Stimulated activated naive CD8-positive, alpha-beta T cell treated with anti-CD3 and anti-CD28 coated beads, Interleukin-15, Interleukin-2, amounts not matched to agents 100 ng/mL and 50 ng/mL, for 24 hours (primary cell): ENCODE results near the gene LCORL.
A peak's percentile ranks its signal among the peaks of the same experiment; 100 is the strongest.

ENCODE experiments used
- H3K27ac Mint-ChIP-seq: one replicate; pipeline ENCODE4 v1.8.0; 2021; ENCODE audit warnings: mild to moderate bottlenecking, mixed read lengths
- H3K27me3 Mint-ChIP-seq: one replicate; pipeline ENCODE4 v1.8.0; 2021; ENCODE audit warnings: mixed read lengths
- H3K36me3 Mint-ChIP-seq: one replicate; pipeline ENCODE4 v1.8.0; 2021; ENCODE audit warnings: low read depth, mixed read lengths
- H3K4me1 Mint-ChIP-seq: one replicate; pipeline ENCODE4 v1.8.0; 2021; ENCODE audit warnings: low read depth, mixed read lengths
- H3K4me3 Mint-ChIP-seq: one replicate; pipeline ENCODE4 v1.8.0; 2021; ENCODE audit warnings: mild to moderate bottlenecking, mixed read lengths
- H3K9me3 Mint-ChIP-seq: one replicate; pipeline ENCODE4 v1.8.0; 2021; ENCODE audit warnings: mixed read lengths

The LCORL gene

GRCh38 chr4:17812801-17813200 is 208.8 kb downstream of the LCORL start:
- H3K27me3 Mint-ChIP-seq, result no peaks in the 10 kb centered on the region
- no peaks in the 10 kb centered on the region for H3K9me3 Mint-ChIP-seq
- peaks cover 57% of the 10 kb centered on the region for H3K36me3 Mint-ChIP-seq
- H3K27ac Mint-ChIP-seq, result no peak overlapping the region
- H3K4me3 Mint-ChIP-seq, result peak overlapping the region; percentile 98
- H3K4me1 Mint-ChIP-seq, result peaks cover 44% of the 10 kb centered on the region

- Mint-ChIP-seq H3K9me3 (no peaks in the 10 kb centered on the region), H3K4me3 (peak overlapping the region; percentile 98), H3K4me1 (peaks cover 44% of the 10 kb centered on the region), H3K27me3 (no peaks in the 10 kb centered on the region), H3K27ac (peak overlapping the region; percentile 3), H3K36me3 (peaks cover 57% of the 10 kb centered on the region)
Measured at GRCh38 chr4:17812125-17812524, 209.4 kb downstream of the LCORL start.

DNA sequence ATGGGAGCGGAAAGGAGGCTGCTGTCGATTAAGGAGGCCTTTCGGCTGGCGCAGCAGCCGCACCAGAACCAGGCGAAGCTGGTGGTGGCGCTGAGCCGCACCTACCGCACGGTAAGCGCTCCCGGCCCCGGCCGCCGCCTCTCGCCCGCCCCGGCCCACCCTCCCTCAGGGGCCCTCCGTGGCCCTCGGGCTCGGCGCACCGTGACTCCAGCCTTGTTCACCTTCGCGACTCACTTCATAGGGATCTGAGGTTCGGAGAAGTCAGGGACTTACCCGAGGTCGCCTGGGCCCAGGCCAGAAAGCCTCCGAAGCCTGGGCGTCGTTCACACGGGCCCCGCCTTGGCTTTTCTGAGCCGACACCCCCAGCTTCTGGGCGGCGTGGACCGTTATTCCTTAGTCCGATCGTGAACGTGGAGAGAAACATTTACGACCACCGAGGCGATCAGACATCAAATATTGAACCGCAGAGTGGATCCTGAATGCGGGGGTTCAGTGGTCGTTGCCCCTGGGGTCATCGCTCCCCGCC is 210.4 kb downstream of the LCORL start:
- H3K4me1 Mint-ChIP-seq, result peaks cover 52% of the 10 kb centered on the region
- H3K9me3 Mint-ChIP-seq, result no peaks in the 10 kb centered on the region
- no peaks in the 10 kb centered on the region for H3K27me3 Mint-ChIP-seq
- H3K27ac Mint-ChIP-seq, result peak overlapping the region; percentile 100
- peaks cover 53% of the 10 kb centered on the region for H3K36me3 Mint-ChIP-seq
- peak overlapping the region; percentile 98 for H3K4me3 Mint-ChIP-seq

- peaks cover 59% of the 10 kb centered on the region for H3K4me1 Mint-ChIP-seq
- H3K27me3 Mint-ChIP-seq, result no peaks in the 10 kb centered on the region
- peak within 1 kb of the TSS; percentile 98 for H3K4me3 Mint-ChIP-seq
- peak within 1 kb of the TSS; percentile 100 for H3K27ac Mint-ChIP-seq
- peaks cover 53% of the 10 kb centered on the region for H3K36me3 Mint-ChIP-seq
- H3K9me3 Mint-ChIP-seq, result no peaks in the 10 kb centered on the region
Measured at GRCh38 chr4:17810260-17811077, 211.1 kb downstream of the LCORL start, which contains the start of the genes DCAF16 and NCAPG. DCAF16 (minus strand) TSS chr4:17810757; CDS start chr4:17804141, 6,616 bp downstream. NCAPG (plus strand) TSS chr4:17810979; CDS start chr4:17811078, 99 bp downstream.

DNA sequence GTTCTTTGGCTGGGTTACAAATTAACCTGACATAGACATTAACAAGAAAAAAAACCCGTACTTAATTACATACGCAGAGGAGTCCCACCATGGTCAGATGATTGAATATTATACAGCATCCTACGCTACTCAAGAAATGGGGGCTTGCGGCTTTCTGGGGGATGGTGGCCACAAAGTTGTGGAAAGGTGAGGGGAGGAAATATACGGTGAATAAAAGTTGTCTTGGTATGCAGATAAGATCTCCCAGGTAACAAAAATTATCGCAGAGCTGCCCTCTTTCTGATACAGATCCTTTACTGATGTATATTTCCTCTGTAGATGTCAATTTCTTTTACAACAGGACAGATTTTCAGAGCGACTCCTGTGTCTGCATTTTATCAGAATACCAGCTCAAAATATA is 211.9 kb downstream of the LCORL start:
- Mint-ChIP-seq H3K27ac (peak overlapping the region; percentile 100), H3K27me3 (no peaks in the 10 kb centered on the region), H3K9me3 (no peaks in the 10 kb centered on the region), H3K36me3 (peaks cover 51% of the 10 kb centered on the region), H3K4me1 (peaks cover 61% of the 10 kb centered on the region), H3K4me3 (peak overlapping the region; percentile 98)

DNA sequence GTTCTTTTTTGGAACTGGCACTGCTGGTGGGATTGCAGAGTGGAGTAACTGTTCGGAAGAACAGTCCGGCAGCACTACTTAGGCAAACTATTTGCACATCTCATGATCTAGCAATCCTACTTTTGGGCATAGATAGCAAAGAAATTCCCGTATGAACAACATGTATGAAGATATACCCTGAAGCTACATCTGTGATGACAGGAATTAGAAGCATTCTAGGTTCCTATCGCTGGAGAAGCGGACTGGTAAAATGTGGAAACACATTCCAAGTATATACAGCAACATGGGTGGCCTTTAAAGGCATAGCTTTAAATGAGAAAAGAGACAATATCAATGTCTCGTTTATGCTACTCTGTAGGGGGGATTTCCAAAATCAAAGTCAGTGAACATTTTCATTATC is 214.1 kb downstream of the LCORL start:
- Mint-ChIP-seq H3K4me1 (peaks cover 56% of the 10 kb centered on the region), H3K4me3 (peak overlapping the region; percentile 98), H3K27ac (no peak overlapping the region), H3K36me3 (peaks cover 55% of the 10 kb centered on the region), H3K27me3 (no peaks in the 10 kb centered on the region), H3K9me3 (no peaks in the 10 kb centered on the region)

- Mint-ChIP-seq H3K36me3 (peaks cover 64% of the 10 kb centered on the region), H3K9me3 (no peaks in the 10 kb centered on the region), H3K4me3 (peak overlapping the region; percentile 26), H3K27me3 (no peaks in the 10 kb centered on the region), H3K27ac (no peak overlapping the region), H3K4me1 (peaks cover 50% of the 10 kb centered on the region)
Measured at GRCh38 chr4:17805580-17806155, 215.9 kb downstream of the LCORL start.

- H3K36me3 Mint-ChIP-seq, result peaks cover 37% of the 10 kb centered on the region
- H3K4me3 Mint-ChIP-seq, result no peak overlapping the region
- H3K27ac Mint-ChIP-seq, result no peak overlapping the region
- no peaks in the 10 kb centered on the region for H3K27me3 Mint-ChIP-seq
- H3K9me3 Mint-ChIP-seq, result no peaks in the 10 kb centered on the region
- peaks cover 6% of the 10 kb centered on the region for H3K4me1 Mint-ChIP-seq
Measured at GRCh38 chr4:17797808-17798207, 223.7 kb downstream of the LCORL start.

DNA sequence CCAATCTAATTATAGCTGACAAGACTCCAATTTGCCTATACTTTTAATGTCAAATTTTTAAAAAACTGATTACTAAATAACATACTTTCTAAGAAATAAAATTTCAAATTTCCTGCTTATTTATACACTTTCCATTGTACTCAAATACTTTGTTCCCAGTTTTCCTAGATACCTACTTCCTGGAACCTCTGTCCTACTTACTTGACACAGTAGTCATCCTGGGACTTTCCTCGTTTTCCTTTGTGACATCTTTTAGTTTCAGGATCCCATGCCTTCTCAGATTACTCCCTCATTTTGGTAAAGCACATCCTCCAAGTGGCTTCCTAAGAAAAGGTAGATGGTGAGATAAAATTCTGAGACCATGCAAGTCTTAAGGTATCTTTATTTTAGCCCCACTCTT is 226.8 kb downstream of the LCORL start:
- Mint-ChIP-seq H3K4me3 (no peak overlapping the region), H3K27me3 (no peaks in the 10 kb centered on the region), H3K9me3 (no peaks in the 10 kb centered on the region), H3K27ac (no peak overlapping the region), H3K36me3 (peaks cover 25% of the 10 kb centered on the region), H3K4me1 (peaks cover 3% of the 10 kb centered on the region)
